ENCODE results near the gene SKIC8.

GRCh38 chr15:78317145-78317836 is 17.9 kb upstream of the SKIC8 start:
- no peak for TF ChIP-seq POLR2AphosphoS5 (IDR thresholded peaks at IDR 0.05; ENCODE audit: low read depth, low read length)
- no peak for TF ChIP-seq SIN3A (IDR thresholded peaks at IDR 0.05; ENCODE audit: borderline replicate concordance, insufficient read depth, low read length)

Measured in PFSK-1 (cell line).